GM18909 (cell line): Measurements from ENCODE around the gene FAM78A.

Experiments used
- ATAC-seq: cut with Tn5 transposase; IDR thresholded peaks from one replicate; pipeline ENCODE4 v1.9.1; 2021; ENCODE audit warnings: mild to moderate bottlenecking; ENCODE audit not compliant: unreplicated experiment, poor library complexity

The FAM78A gene

GRCh38 chr9:131276094-131276888 is at the start of gene FAM78A:
TSS of gene FAM78A (minus strand) at chr9:131276510. CDS start at chr9:131276179, 331 bp downstream.
- no peak for ATAC-seq

GRCh38 chr9:131324736-131325679 is 48.7 kb upstream of the FAM78A start:
- no peak for ATAC-seq

GRCh38 chr9:131323629-131324028 is 47.3 kb upstream of the FAM78A start:
- no peak for ATAC-seq

GRCh38 chr9:131320031-131320685 is 43.8 kb upstream of the FAM78A start:
- no peak for ATAC-seq

GRCh38 chr9:131319486-131319885 is 43.2 kb upstream of the FAM78A start:
- no peak for ATAC-seq

GRCh38 chr9:131318231-131319085 is 42.1 kb upstream of the FAM78A start:
- ATAC-seq = no peak

GRCh38 chr9:131312822-131313770 is 36.8 kb upstream of the FAM78A start:
- no peak for ATAC-seq

GRCh38 chr9:131312246-131312645 is 35.9 kb upstream of the FAM78A start:
- ATAC-seq = no peak

GRCh38 chr9:131310833-131311554 is 34.7 kb upstream of the FAM78A start:
- ATAC-seq = no peak

- no peak for ATAC-seq
Measured at GRCh38 chr9:131309530-131310276, 33.4 kb upstream of the FAM78A start.

GRCh38 chr9:131308906-131309529 is 32.7 kb upstream of the FAM78A start:
- no peak for ATAC-seq

- ATAC-seq = no peak
Measured at GRCh38 chr9:131308452-131308851, 32.1 kb upstream of the FAM78A start.

- ATAC-seq = no peak
Measured at GRCh38 chr9:131307974-131308373, 31.7 kb upstream of the FAM78A start.

GRCh38 chr9:131306397-131307004 is 30.2 kb upstream of the FAM78A start:
- ATAC-seq = no peak

- ATAC-seq = no peak
Measured at GRCh38 chr9:131304676-131305355, 28.5 kb upstream of the FAM78A start.
